ENCODE data around the gene TP63.

DNA sequence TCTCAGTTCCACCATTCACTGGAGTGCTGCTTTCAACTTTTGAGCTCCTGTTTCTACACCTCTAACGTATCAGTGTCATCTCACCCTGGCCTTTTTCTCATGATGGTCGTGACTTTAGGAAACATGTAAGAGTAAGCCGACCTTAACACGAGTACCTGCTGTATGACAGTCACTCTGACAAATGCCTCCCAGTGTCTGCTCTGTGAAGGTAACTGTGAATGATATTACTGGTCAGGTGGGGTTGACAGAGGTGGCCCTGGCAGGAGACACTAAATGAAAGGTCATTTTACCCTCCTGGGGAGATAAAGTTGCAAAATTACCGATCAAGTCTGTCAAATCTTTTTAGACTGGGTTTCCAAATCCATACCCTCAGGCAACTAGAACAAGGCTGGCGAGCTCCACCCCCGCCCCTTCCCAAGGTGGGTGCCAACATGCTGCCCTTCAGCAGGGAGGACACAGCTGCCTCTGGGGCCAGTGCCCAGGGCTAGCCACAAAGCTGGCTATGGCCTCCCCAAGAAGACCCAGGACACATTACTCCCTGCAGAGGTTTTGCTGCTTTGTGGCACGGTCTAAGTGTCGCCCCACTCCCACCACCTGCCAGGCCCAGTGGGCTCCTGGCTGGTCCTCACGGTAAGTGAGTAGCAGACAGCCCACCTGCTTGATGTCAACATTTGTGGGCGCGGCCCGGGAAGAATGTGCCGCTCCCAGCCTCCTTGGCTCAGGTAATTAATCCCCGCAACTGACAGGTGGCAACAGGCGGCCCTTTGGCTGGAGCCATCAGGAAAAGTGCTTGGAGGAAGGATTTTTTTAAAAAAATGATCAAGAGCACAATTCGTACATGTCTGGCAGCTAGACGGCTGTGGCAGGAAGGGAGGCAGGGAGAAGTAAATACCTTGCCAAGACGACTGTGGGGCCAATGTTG is 211.8 kb downstream of the TP63 start:
- TF ChIP-seq, protein P1, sequence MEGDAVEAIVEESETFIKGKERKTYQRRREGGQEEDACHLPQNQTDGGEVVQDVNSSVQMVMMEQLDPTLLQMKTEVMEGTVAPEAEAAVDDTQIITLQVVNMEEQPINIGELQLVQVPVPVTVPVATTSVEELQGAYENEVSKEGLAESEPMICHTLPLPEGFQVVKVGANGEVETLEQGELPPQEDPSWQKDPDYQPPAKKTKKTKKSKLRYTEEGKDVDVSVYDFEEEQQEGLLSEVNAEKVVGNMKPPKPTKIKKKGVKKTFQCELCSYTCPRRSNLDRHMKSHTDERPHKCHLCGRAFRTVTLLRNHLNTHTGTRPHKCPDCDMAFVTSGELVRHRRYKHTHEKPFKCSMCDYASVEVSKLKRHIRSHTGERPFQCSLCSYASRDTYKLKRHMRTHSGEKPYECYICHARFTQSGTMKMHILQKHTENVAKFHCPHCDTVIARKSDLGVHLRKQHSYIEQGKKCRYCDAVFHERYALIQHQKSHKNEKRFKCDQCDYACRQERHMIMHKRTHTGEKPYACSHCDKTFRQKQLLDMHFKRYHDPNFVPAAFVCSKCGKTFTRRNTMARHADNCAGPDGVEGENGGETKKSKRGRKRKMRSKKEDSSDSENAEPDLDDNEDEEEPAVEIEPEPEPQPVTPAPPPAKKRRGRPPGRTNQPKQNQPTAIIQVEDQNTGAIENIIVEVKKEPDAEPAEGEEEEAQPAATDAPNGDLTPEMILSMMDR (IDR thresholded peaks at IDR 0.05; ENCODE audit: insufficient read depth, low read length), result no peak
- TF ChIP-seq, protein P2, sequence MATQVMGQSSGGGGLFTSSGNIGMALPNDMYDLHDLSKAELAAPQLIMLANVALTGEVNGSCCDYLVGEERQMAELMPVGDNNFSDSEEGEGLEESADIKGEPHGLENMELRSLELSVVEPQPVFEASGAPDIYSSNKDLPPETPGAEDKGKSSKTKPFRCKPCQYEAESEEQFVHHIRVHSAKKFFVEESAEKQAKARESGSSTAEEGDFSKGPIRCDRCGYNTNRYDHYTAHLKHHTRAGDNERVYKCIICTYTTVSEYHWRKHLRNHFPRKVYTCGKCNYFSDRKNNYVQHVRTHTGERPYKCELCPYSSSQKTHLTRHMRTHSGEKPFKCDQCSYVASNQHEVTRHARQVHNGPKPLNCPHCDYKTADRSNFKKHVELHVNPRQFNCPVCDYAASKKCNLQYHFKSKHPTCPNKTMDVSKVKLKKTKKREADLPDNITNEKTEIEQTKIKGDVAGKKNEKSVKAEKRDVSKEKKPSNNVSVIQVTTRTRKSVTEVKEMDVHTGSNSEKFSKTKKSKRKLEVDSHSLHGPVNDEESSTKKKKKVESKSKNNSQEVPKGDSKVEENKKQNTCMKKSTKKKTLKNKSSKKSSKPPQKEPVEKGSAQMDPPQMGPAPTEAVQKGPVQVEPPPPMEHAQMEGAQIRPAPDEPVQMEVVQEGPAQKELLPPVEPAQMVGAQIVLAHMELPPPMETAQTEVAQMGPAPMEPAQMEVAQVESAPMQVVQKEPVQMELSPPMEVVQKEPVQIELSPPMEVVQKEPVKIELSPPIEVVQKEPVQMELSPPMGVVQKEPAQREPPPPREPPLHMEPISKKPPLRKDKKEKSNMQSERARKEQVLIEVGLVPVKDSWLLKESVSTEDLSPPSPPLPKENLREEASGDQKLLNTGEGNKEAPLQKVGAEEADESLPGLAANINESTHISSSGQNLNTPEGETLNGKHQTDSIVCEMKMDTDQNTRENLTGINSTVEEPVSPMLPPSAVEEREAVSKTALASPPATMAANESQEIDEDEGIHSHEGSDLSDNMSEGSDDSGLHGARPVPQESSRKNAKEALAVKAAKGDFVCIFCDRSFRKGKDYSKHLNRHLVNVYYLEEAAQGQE (IDR thresholded peaks at IDR 0.05; ENCODE audit: insufficient replicate concordance, low read depth), result no peak
- TF ChIP-seq POLR2AphosphoS5 (IDR thresholded peaks at IDR 0.05; ENCODE audit: low read depth) (no peak), GABPA (IDR thresholded peaks at IDR 0.05; ENCODE audit: low read depth) (no peak)
